A549 (cell line): ENCODE data around the gene VAV3.

Source experiments
- EP300 ChIP-seq, 2 experiments: fragments of >200 bp; sonication (Bioruptor Twin); formaldehyde crosslinking; IDR thresholded peaks; 2 replicates in 1 of 2; 3 replicates in 1 of 2; pipeline ENCODE4 v1.6.1; 2016 to 2017
- JUN ChIP-seq, 2 experiments: fragments of >200 bp; sonication (Bioruptor Twin); formaldehyde crosslinking; IDR thresholded peaks; 2 replicates in 1 of 2; 3 replicates in 1 of 2; pipeline ENCODE4 v1.6.1; 2016 to 2017
- JUNB ChIP-seq: fragments of >200 bp; sonication (Bioruptor Twin); formaldehyde crosslinking; IDR thresholded peaks from 2 replicates; pipeline ENCODE4 v1.6.1; 2016
- POLR2A ChIP-seq: IDR thresholded peaks from 2 replicates; pipeline ENCODE4 v1.6.1; 2012; ENCODE audit warnings: mild to moderate bottlenecking, low read length
- TP53 ChIP-seq: fragments of 250-450 bp; sonication (Bioruptor Pico); IDR thresholded peaks from 2 replicates; pipeline ENCODE4 v1.5.0; 2021; ENCODE audit warnings: mild to moderate bottlenecking, moderate library complexity
- ZFP36 ChIP-seq: fragments of 450-650 bp; IDR thresholded peaks from 2 replicates; pipeline ENCODE4 v1.6.1; 2014; ENCODE audit warnings: borderline replicate concordance; ENCODE audit not compliant: partially characterized antibody
- TF ChIP-seq, protein P1 (sequence below): fragments of >200 bp; sonication (Bioruptor Twin); formaldehyde crosslinking; IDR thresholded peaks from 3 replicates; pipeline ENCODE4 v1.5.1; 2016
- TF ChIP-seq, protein P2 (sequence below): IDR thresholded peaks from 2 replicates; pipeline ENCODE4 v1.6.1; 2012
- TF ChIP-seq, protein P3 (sequence below): fragments of 200-600 bp; sonication (generic); IDR thresholded peaks from 2 replicates; pipeline ENCODE4 v1.6.1; 2016; ENCODE audit warnings: antibody characterized with exemption, mild to moderate bottlenecking, moderate library complexity
- TF ChIP-seq, protein P4 (sequence below): IDR thresholded peaks from 2 replicates; pipeline ENCODE4 v1.6.1; 2012; ENCODE audit warnings: low read depth, borderline replicate concordance
- TF ChIP-seq, protein P5 (sequence below): fragments of 150-350 bp; IDR thresholded peaks from 2 replicates; pipeline ENCODE4 v1.6.1; 2014; ENCODE audit warnings: low read depth, mild to moderate bottlenecking, low read length

DNA sequence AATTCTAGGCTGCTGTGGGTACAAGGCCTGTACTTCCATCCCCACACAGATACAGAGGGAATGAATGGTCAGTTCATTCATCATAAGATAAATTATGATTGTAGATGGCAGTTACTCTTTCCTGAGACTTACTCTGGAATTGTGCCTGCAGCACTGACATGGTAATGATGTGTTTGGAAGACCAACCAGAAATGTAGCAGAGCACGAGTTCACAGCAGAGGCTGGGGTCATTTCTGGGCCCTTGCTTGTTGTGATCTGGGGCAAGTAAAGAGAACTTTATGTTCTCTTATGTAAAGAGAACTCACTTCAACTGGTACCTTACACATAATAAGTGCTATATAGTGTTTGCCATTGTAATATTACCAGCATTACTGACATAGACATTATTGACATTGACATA, 412.2 kb downstream of the VAV3 start:
- TF ChIP-seq, protein P1, sequence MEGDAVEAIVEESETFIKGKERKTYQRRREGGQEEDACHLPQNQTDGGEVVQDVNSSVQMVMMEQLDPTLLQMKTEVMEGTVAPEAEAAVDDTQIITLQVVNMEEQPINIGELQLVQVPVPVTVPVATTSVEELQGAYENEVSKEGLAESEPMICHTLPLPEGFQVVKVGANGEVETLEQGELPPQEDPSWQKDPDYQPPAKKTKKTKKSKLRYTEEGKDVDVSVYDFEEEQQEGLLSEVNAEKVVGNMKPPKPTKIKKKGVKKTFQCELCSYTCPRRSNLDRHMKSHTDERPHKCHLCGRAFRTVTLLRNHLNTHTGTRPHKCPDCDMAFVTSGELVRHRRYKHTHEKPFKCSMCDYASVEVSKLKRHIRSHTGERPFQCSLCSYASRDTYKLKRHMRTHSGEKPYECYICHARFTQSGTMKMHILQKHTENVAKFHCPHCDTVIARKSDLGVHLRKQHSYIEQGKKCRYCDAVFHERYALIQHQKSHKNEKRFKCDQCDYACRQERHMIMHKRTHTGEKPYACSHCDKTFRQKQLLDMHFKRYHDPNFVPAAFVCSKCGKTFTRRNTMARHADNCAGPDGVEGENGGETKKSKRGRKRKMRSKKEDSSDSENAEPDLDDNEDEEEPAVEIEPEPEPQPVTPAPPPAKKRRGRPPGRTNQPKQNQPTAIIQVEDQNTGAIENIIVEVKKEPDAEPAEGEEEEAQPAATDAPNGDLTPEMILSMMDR: no peak
- TF ChIP-seq, protein P2, sequence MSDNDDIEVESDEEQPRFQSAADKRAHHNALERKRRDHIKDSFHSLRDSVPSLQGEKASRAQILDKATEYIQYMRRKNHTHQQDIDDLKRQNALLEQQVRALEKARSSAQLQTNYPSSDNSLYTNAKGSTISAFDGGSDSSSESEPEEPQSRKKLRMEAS: no peak
- no peak for TF ChIP-seq JUNB
- no peak for TF ChIP-seq POLR2A
- no peak for TF ChIP-seq JUN (IDR thresholded peaks at IDR 0.05)
- TF ChIP-seq, protein P3, sequence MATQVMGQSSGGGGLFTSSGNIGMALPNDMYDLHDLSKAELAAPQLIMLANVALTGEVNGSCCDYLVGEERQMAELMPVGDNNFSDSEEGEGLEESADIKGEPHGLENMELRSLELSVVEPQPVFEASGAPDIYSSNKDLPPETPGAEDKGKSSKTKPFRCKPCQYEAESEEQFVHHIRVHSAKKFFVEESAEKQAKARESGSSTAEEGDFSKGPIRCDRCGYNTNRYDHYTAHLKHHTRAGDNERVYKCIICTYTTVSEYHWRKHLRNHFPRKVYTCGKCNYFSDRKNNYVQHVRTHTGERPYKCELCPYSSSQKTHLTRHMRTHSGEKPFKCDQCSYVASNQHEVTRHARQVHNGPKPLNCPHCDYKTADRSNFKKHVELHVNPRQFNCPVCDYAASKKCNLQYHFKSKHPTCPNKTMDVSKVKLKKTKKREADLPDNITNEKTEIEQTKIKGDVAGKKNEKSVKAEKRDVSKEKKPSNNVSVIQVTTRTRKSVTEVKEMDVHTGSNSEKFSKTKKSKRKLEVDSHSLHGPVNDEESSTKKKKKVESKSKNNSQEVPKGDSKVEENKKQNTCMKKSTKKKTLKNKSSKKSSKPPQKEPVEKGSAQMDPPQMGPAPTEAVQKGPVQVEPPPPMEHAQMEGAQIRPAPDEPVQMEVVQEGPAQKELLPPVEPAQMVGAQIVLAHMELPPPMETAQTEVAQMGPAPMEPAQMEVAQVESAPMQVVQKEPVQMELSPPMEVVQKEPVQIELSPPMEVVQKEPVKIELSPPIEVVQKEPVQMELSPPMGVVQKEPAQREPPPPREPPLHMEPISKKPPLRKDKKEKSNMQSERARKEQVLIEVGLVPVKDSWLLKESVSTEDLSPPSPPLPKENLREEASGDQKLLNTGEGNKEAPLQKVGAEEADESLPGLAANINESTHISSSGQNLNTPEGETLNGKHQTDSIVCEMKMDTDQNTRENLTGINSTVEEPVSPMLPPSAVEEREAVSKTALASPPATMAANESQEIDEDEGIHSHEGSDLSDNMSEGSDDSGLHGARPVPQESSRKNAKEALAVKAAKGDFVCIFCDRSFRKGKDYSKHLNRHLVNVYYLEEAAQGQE: no peak
- TF ChIP-seq EP300 (IDR thresholded peaks at IDR 0.05): no peak
- no peak for TF ChIP-seq ZFP36
- TF ChIP-seq, protein P4, sequence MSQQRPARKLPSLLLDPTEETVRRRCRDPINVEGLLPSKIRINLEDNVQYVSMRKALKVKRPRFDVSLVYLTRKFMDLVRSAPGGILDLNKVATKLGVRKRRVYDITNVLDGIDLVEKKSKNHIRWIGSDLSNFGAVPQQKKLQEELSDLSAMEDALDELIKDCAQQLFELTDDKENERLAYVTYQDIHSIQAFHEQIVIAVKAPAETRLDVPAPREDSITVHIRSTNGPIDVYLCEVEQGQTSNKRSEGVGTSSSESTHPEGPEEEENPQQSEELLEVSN: no peak
- TF ChIP-seq, protein P5, sequence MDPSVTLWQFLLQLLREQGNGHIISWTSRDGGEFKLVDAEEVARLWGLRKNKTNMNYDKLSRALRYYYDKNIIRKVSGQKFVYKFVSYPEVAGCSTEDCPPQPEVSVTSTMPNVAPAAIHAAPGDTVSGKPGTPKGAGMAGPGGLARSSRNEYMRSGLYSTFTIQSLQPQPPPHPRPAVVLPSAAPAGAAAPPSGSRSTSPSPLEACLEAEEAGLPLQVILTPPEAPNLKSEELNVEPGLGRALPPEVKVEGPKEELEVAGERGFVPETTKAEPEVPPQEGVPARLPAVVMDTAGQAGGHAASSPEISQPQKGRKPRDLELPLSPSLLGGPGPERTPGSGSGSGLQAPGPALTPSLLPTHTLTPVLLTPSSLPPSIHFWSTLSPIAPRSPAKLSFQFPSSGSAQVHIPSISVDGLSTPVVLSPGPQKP: no peak
- TF ChIP-seq TP53 (CRISPR knock-in tag): no peak
